K562 (cell line): ENCODE results near the gene ACBD3. TPM values are rescaled to one million over a fixed set of nuclear protein-coding genes. Genes with fewer than 3 reads are reported as not detected.
A peak's percentile ranks its signal among the peaks of the same experiment; 100 is the strongest.

Experiments
- ARID1B ChIP-seq: fragments of 450-650 bp; IDR thresholded peaks from 2 replicates; pipeline ENCODE4 v1.6.1; 2016; ENCODE audit warnings: antibody characterized with exemption, mild to moderate bottlenecking, inconsistent platforms
- BCOR ChIP-seq: fragments of 450-650 bp; IDR thresholded peaks from 2 replicates; pipeline ENCODE4 v1.6.1; 2016
- CBFB ChIP-seq: sonication (generic); formaldehyde crosslinking; IDR thresholded peaks from 2 replicates; pipeline ENCODE4 v1.4.0; 2020; ENCODE audit warnings: mild to moderate bottlenecking, missing genetic modification reagents
- CHD4 ChIP-seq: fragments of 200-600 bp; sonication (generic); IDR thresholded peaks from 3 replicates; pipeline ENCODE4 v1.6.1; 2012; ENCODE audit warnings: low read depth, mild to moderate bottlenecking, mixed read lengths, low read length, inconsistent platforms; ENCODE audit not compliant: insufficient read depth, insufficient replicate concordance, poor library complexity, severe bottlenecking
- HDAC2 ChIP-seq: fragments of 450-650 bp; IDR thresholded peaks from 2 replicates; pipeline ENCODE4 v1.6.1; 2016; ENCODE audit warnings: mild to moderate bottlenecking
- HMGN3 ChIP-seq: IDR thresholded peaks from 2 replicates; pipeline ENCODE4 v1.6.1; 2011; ENCODE audit warnings: borderline replicate concordance, low read depth, mild to moderate bottlenecking, mixed read lengths, low read length; ENCODE audit not compliant: insufficient read length; ENCODE audit errors: extremely low read depth
- KDM1A ChIP-seq, 2 experiments: fragments of 450-650 bp; IDR thresholded peaks; 2 replicates each; pipeline ENCODE4 v1.6.1; 2016; ENCODE audit warnings: mild to moderate bottlenecking in 2 of 2
- KDM4B ChIP-seq, 2 experiments: fragments of 450-650 bp in 1 of 2; sonication (generic) in 1 of 2; IDR thresholded peaks; 2 replicates each; pipeline ENCODE4 v1.6.1; 2016 to 2017; ENCODE audit warnings: borderline replicate concordance in 2 of 2, antibody characterized with exemption in 1 of 2, low read depth in 1 of 2, mild to moderate bottlenecking in 1 of 2
- NR2F6 ChIP-seq: fragments of 450-650 bp; formaldehyde crosslinking; IDR thresholded peaks from 2 replicates; pipeline ENCODE4 v1.4.0; 2020; ENCODE audit warnings: mild to moderate bottlenecking
- RAD21 ChIP-seq, 2 experiments: fragments of 250-450 bp in 1 of 2; fragments of 450-650 bp in 1 of 2; sonication (Bioruptor Pico) in 1 of 2; formaldehyde crosslinking in 1 of 2; IDR thresholded peaks in 1 of 2; conservative IDR thresholded peaks in 1 of 2; 2 replicates each; pipeline versions ENCODE4 v1.4.0 to v1.8.0; 2020 to 2022; ENCODE audit warnings: mild to moderate bottlenecking in 2 of 2, moderate library complexity in 1 of 2
- RFX7 ChIP-seq: fragments of 250-450 bp; sonication (Bioruptor Pico); IDR thresholded peaks from 2 replicates; pipeline ENCODE4 v1.5.1; 2021; ENCODE audit warnings: mild to moderate bottlenecking
- TAF15 ChIP-seq: fragments of 200-400 bp; formaldehyde crosslinking; IDR thresholded peaks from 2 replicates; pipeline ENCODE4 v1.6.1; 2017; ENCODE audit warnings: mild to moderate bottlenecking, low read depth, low read length, moderate library complexity
- TARDBP ChIP-seq: fragments of 450-650 bp; IDR thresholded peaks from 2 replicates; pipeline ENCODE4 v1.6.1; 2016
- TSC22D4 ChIP-seq: fragments of 450-650 bp; IDR thresholded peaks from 2 replicates; pipeline ENCODE4 v1.6.1; 2016; ENCODE audit warnings: missing genetic modification characterization, missing biosample characterization, control low read depth
- ZBED1 ChIP-seq: IDR thresholded peaks from 2 replicates; pipeline ENCODE4 v1.6.1; 2014
- ZC3H11A ChIP-seq: IDR thresholded peaks from 2 replicates; pipeline ENCODE4 v1.6.1; 2012; ENCODE audit warnings: low read depth, low read length, improper control_type of control experiment
- ZFPM2 ChIP-seq: fragments of 250-450 bp; sonication (Bioruptor Pico); IDR thresholded peaks from 2 replicates; pipeline ENCODE4 v1.5.1; 2022; ENCODE audit warnings: mild to moderate bottlenecking
- ZKSCAN1 ChIP-seq: fragments of 150-350 bp; IDR thresholded peaks from 2 replicates; pipeline ENCODE4 v1.6.1; 2016; ENCODE audit warnings: low read depth, low read length
- ZNF133 ChIP-seq: fragments of 250-450 bp; sonication (Bioruptor Pico); IDR thresholded peaks from 2 replicates; pipeline ENCODE4 v1.4.0; 2020; ENCODE audit warnings: mild to moderate bottlenecking
- ZNF197 ChIP-seq: fragments of 200-800 bp; sonication (Bioruptor generic); IDR thresholded peaks from 2 replicates; pipeline ENCODE4 v1.6.1; 2016; ENCODE audit warnings: low read depth, missing genetic modification characterization, missing compliant biosample characterization
- polyA plus RNA-seq, 8 experiments: library from polyadenylated mRNA; depleted of rRNA in 4 of 8; stranded (reverse) in 5 of 8; unstranded in 3 of 8; fragments of >200 nt; fragmentation: Nextera tagmentation in 2 of 8; fragmentation: Illumina TruSeq in 1 of 8; extraction: Ambion mirVana in 2 of 8; extraction: Trizol in 1 of 8; gene quantifications; 2 replicates each; pipeline versions ENCODE4 v1.2.1 to v1.2.3, GENCODE V29; 2011 to 2014; ENCODE audit warnings: inconsistent platforms in 1 of 8, missing spikeins in 1 of 8
- total RNA-seq, 7 experiments: library from RNA; depleted of rRNA in 6 of 7; stranded (reverse); fragments of >200 nt in 6 of 7; fragmentation: Illumina TruSeq in 2 of 7; extraction: Trizol in 2 of 7; gene quantifications; 2 replicates each; pipeline versions ENCODE4 v1.2.1 to v1.2.3, GENCODE V29; 2011 to 2021; ENCODE audit warnings: low replicate concordance in 1 of 7
- TF ChIP-seq, protein P1 (sequence below): fragments of 450-650 bp; conservative IDR thresholded peaks from 2 replicates; pipeline ENCODE4 v1.6.1; 2016; ENCODE audit warnings: missing genetic modification characterization, low read depth, mild to moderate bottlenecking, control low read depth, missing compliant biosample characterization
- TF ChIP-seq, protein P2 (sequence below): fragments of 450-650 bp; IDR thresholded peaks from 2 replicates; pipeline ENCODE4 v1.6.1; 2017; ENCODE audit warnings: antibody characterized with exemption, mild to moderate bottlenecking
- TF ChIP-seq, protein P3 (sequence below): fragments of 450-650 bp; formaldehyde crosslinking; IDR thresholded peaks from 2 replicates; pipeline ENCODE4 v1.4.0; 2020; ENCODE audit warnings: mild to moderate bottlenecking, moderate library complexity

The ACBD3 gene
- total and polyA plus RNA-seq, 9 of the 15 experiments (the other 6 are each of a cell fraction or from before 2014, with no cell fraction given): 11.1 to 36.7 (median 26.9) TPM

DNA sequence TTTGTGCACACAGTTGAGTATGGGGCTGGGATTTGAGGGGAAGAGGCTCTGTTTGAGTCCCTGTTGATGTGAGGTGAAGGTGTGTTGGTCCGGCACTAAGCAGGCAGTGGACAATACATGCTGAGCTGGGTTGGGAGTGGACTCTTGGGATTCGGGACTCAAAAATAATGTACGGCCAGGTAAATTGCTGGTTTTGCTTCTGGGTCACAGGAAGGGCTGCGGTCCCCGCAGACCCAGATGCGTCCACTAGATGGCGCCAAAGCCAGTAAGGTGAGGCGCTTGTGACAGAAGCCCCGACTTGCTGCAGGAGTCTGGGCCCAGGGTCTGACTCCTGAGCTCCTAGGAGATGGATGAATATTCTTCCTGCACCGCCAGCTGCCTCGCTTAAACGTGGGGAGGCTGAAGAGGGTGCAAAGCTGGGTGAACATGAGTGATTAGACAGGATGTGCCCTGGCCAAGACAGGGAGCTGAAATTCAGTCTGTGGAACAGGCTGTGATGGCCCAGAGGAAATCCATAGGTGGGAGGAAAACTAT lies 61.4 kb downstream of the ACBD3 start (continued):
- TF ChIP-seq, protein P1, sequence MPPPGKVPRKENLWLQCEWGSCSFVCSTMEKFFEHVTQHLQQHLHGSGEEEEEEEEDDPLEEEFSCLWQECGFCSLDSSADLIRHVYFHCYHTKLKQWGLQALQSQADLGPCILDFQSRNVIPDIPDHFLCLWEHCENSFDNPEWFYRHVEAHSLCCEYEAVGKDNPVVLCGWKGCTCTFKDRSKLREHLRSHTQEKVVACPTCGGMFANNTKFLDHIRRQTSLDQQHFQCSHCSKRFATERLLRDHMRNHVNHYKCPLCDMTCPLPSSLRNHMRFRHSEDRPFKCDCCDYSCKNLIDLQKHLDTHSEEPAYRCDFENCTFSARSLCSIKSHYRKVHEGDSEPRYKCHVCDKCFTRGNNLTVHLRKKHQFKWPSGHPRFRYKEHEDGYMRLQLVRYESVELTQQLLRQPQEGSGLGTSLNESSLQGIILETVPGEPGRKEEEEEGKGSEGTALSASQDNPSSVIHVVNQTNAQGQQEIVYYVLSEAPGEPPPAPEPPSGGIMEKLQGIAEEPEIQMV (tag): no peak
- TF ChIP-seq, protein P2, sequence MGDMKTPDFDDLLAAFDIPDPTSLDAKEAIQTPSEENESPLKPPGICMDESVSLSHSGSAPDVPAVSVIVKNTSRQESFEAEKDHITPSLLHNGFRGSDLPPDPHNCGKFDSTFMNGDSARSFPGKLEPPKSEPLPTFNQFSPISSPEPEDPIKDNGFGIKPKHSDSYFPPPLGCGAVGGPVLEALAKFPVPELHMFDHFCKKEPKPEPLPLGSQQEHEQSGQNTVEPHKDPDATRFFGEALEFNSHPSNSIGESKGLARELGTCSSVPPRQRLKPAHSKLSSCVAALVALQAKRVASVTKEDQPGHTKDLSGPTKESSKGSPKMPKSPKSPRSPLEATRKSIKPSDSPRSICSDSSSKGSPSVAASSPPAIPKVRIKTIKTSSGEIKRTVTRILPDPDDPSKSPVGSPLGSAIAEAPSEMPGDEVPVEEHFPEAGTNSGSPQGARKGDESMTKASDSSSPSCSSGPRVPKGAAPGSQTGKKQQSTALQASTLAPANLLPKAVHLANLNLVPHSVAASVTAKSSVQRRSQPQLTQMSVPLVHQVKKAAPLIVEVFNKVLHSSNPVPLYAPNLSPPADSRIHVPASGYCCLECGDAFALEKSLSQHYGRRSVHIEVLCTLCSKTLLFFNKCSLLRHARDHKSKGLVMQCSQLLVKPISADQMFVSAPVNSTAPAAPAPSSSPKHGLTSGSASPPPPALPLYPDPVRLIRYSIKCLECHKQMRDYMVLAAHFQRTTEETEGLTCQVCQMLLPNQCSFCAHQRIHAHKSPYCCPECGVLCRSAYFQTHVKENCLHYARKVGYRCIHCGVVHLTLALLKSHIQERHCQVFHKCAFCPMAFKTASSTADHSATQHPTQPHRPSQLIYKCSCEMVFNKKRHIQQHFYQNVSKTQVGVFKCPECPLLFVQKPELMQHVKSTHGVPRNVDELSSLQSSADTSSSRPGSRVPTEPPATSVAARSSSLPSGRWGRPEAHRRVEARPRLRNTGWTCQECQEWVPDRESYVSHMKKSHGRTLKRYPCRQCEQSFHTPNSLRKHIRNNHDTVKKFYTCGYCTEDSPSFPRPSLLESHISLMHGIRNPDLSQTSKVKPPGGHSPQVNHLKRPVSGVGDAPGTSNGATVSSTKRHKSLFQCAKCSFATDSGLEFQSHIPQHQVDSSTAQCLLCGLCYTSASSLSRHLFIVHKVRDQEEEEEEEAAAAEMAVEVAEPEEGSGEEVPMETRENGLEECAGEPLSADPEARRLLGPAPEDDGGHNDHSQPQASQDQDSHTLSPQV: no peak
- TF ChIP-seq ARID1B (0 out of 2 replicates have a peak, but pooled peaks have one; percentile 26), TSC22D4 (tag) (no peak), ZC3H11A (0 out of 2 replicates have a peak, but pooled peaks have one; percentile 41), BCOR (no peak), ZFPM2 (CRISPR knock-in tag) (no peak), HDAC2 (0 out of 2 replicates have a peak, but pooled peaks have one; percentile 28), CHD4 (no peak), RFX7 (CRISPR knock-in tag) (no peak), KDM4B (IDR thresholded peaks at IDR 0.05; ENCODE audit: borderline replicate concordance in 2 of 2, low read depth in 1 of 2) (0 out of 4 replicates have a peak, but pooled peaks of 1 of the 2 experiments have one; percentile 32), ZNF133 (CRISPR knock-in tag) (no peak), KDM1A (IDR thresholded peaks at IDR 0.05) (no peak), TAF15 (no peak), ZKSCAN1 (0 out of 2 replicates have a peak, but pooled peaks have one; percentile 35), RAD21 (CRISPR knock-in tag; conservative IDR thresholded peaks at IDR 0.05 in 1 of 2, IDR thresholded peaks at IDR 0.05 in 1 of 2) (peak; percentile 87 to 97), HMGN3 (no peak), CBFB (CRISPR knock-in tag) (peak; percentile 84; the same call in 1 of the 2 replicates), NR2F6 (CRISPR knock-in tag) (no peak), ZNF197 (no peak), ZBED1 (no peak), TARDBP (no peak)
- TF ChIP-seq, protein P3, sequence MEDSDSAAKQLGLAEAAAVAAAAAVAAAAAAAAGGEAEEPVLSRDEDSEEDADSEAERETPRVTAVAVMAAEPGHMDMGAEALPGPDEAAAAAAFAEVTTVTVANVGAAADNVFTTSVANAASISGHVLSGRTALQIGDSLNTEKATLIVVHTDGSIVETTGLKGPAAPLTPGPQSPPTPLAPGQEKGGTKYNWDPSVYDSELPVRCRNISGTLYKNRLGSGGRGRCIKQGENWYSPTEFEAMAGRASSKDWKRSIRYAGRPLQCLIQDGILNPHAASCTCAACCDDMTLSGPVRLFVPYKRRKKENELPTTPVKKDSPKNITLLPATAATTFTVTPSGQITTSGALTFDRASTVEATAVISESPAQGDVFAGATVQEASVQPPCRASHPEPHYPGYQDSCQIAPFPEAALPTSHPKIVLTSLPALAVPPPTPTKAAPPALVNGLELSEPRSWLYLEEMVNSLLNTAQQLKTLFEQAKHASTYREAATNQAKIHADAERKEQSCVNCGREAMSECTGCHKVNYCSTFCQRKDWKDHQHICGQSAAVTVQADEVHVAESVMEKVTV (CRISPR knock-in tag): peak; percentile 76
